Measurements from ENCODE around the gene TNMD. TPM values are rescaled to one million over a fixed set of nuclear protein-coding genes. Genes with fewer than 3 reads are reported as not detected.

The TNMD gene
- total and polyA plus RNA-seq, 2 experiments from 2014 or later, result 1.1 to 4.8 TPM

DNA sequence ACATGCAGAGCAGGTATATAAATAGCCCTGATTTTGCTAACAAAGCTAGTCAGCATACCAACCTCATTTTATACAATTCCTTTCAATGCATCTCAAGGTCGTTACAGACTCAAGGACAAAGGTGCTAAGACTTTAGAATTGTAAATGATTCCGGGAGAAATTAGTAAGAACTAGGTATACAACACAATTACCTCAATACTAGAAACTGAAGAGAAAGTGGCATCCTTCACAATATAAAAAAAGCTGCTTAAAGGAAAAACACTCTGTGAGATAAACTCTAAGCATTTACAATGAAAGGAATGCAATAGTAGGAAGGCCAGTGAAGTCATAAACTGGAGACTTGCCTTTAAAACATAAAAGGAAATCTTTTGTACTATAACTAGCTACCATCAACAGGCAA is 11.9 kb downstream of the TNMD start:
- Histone ChIP-seq H3K9me2 (replicated peaks; ENCODE audit: insufficient read depth) (no peaks in the 10 kb centered on the region), H3K27ac (no peak overlapping the region), H4K20me1 (ENCODE audit: insufficient read depth, poor library complexity, severe bottlenecking) (no peaks in the 10 kb centered on the region), H3K36me3 (replicated peaks; ENCODE audit: insufficient read depth, low read depth) (no peaks in the 10 kb centered on the region), H3K4me1 (ENCODE audit: insufficient read depth) (no peaks in the 10 kb centered on the region), H3K4me3 (no peak overlapping the region), H3K27me3 (no peaks in the 10 kb centered on the region), H3K9me3 (ENCODE audit: low read depth) (no peaks in the 10 kb centered on the region), H3K4me2 (no peak overlapping the region), H3K79me2 (no peaks in the 10 kb centered on the region), H2AFZ (no peak overlapping the region)
- no peak for DNase-seq (ENCODE audit: low spot score)
- WGBS (ENCODE audit: low lambda C conversion rate, missing lambda C conversion rate), result 46% methylated on average over 2 of the region's 2 CpGs
- TF ChIP-seq, protein P1, sequence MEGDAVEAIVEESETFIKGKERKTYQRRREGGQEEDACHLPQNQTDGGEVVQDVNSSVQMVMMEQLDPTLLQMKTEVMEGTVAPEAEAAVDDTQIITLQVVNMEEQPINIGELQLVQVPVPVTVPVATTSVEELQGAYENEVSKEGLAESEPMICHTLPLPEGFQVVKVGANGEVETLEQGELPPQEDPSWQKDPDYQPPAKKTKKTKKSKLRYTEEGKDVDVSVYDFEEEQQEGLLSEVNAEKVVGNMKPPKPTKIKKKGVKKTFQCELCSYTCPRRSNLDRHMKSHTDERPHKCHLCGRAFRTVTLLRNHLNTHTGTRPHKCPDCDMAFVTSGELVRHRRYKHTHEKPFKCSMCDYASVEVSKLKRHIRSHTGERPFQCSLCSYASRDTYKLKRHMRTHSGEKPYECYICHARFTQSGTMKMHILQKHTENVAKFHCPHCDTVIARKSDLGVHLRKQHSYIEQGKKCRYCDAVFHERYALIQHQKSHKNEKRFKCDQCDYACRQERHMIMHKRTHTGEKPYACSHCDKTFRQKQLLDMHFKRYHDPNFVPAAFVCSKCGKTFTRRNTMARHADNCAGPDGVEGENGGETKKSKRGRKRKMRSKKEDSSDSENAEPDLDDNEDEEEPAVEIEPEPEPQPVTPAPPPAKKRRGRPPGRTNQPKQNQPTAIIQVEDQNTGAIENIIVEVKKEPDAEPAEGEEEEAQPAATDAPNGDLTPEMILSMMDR (IDR thresholded peaks at IDR 0.05; ENCODE audit: poor library complexity), result no peak
- TF ChIP-seq EZH2 (IDR thresholded peaks at IDR 0.05; ENCODE audit: borderline replicate concordance) (no peak), EZH2phosphoT487 (IDR thresholded peaks at IDR 0.05; ENCODE audit: low read depth, severe bottlenecking, unreplicated experiment) (no peak)

DNA sequence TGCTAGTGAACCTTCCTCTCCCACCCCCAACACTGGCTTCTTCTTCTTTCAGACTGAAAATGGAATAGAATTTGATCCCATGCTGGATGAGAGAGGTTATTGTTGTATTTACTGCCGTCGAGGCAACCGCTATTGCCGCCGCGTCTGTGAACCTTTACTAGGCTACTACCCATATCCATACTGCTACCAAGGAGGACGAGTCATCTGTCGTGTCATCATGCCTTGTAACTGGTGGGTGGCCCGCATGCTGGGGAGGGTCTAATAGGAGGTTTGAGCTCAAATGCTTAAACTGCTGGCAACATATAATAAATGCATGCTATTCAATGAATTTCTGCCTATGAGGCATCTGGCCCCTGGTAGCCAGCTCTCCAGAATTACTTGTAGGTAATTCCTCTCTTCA is 14.7 kb downstream of the TNMD start:
- no peaks in the 10 kb centered on the region for H3K4me1 ChIP-seq (ENCODE audit: insufficient read depth)
- no peaks in the 10 kb centered on the region for H3K9me2 ChIP-seq (replicated peaks; ENCODE audit: insufficient read depth)
- H4K20me1 ChIP-seq (ENCODE audit: insufficient read depth, poor library complexity, severe bottlenecking), result no peaks in the 10 kb centered on the region
- no peak overlapping the region for H3K4me3 ChIP-seq
- WGBS (ENCODE audit: low lambda C conversion rate, missing lambda C conversion rate), result 87% methylated on average over 9 of the region's 9 CpGs
- DNase-seq (ENCODE audit: low spot score), result no peak
- no peaks in the 10 kb centered on the region for H3K79me2 ChIP-seq
- no peak overlapping the region for H3K4me2 ChIP-seq
- no peaks in the 10 kb centered on the region for H3K9me3 ChIP-seq (ENCODE audit: low read depth)
- H3K27ac ChIP-seq, result no peak overlapping the region
- H2AFZ ChIP-seq, result no peak overlapping the region
- no peaks in the 10 kb centered on the region for H3K36me3 ChIP-seq (replicated peaks; ENCODE audit: insufficient read depth, low read depth)
- no peaks in the 10 kb centered on the region for H3K27me3 ChIP-seq
- TF ChIP-seq, protein P1 (IDR thresholded peaks at IDR 0.05; ENCODE audit: poor library complexity), result no peak
- TF ChIP-seq EZH2 (IDR thresholded peaks at IDR 0.05; ENCODE audit: borderline replicate concordance) (no peak), EZH2phosphoT487 (IDR thresholded peaks at IDR 0.05; ENCODE audit: low read depth, severe bottlenecking, unreplicated experiment) (no peak)

DNA sequence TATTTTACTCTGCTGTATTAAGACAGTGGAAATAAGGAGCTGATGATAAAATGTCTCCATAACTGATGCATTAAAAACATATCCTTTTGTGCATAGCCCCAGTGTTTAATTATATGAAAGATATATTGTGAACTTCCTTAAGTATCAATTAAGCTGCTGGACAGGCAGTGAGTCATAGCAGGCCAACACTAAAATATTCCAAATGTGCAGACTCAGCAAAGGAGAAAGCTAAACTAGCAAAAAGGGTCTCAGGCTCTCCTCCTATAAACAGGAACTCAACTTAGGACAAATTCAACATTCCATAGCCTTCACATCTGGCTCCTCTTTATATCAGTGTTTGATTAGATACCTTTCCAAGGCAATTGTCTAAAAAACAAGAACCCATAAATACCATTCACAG is 15.6 kb downstream of the TNMD start:
- Histone ChIP-seq H3K4me1 (ENCODE audit: insufficient read depth) (no peaks in the 10 kb centered on the region), H3K4me2 (no peak overlapping the region), H3K27me3 (no peaks in the 10 kb centered on the region), H2AFZ (no peak overlapping the region), H3K4me3 (no peak overlapping the region), H3K79me2 (no peaks in the 10 kb centered on the region), H3K9me2 (replicated peaks; ENCODE audit: insufficient read depth) (no peaks in the 10 kb centered on the region), H3K36me3 (replicated peaks; ENCODE audit: insufficient read depth, low read depth) (no peaks in the 10 kb centered on the region), H3K27ac (no peak overlapping the region), H3K9me3 (ENCODE audit: low read depth) (no peaks in the 10 kb centered on the region), H4K20me1 (ENCODE audit: insufficient read depth, poor library complexity, severe bottlenecking) (no peaks in the 10 kb centered on the region)
- DNase-seq (ENCODE audit: low spot score), result no peak
- TF ChIP-seq, protein P1 (IDR thresholded peaks at IDR 0.05; ENCODE audit: poor library complexity), result no peak
- TF ChIP-seq EZH2phosphoT487 (IDR thresholded peaks at IDR 0.05; ENCODE audit: low read depth, severe bottlenecking, unreplicated experiment) (no peak), EZH2 (IDR thresholded peaks at IDR 0.05; ENCODE audit: borderline replicate concordance) (no peak)

DNA sequence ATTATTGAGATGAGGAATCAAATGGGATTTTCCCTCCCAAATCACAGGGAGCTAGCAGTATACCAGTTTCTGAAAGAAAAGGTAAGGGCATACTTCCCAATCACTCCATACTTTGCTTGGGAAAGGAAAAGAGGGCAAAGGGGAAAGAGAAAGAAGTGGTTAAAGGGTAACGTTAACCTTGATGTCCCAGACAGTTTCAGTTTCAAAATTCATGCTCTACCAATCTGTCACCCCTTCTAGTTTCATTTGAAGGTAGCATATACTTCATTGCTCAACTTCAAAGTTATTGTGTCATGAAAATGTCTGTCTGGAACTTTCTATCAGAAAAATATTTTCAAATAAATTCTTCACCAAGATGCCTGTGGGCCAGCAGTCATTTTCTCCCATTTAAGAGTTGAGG is 16.0 kb downstream of the TNMD start:
- Histone ChIP-seq H3K27ac (no peak overlapping the region), H3K4me3 (no peak overlapping the region), H3K9me2 (replicated peaks; ENCODE audit: insufficient read depth) (no peaks in the 10 kb centered on the region), H3K27me3 (no peaks in the 10 kb centered on the region), H3K79me2 (no peaks in the 10 kb centered on the region), H2AFZ (no peak overlapping the region), H3K4me1 (ENCODE audit: insufficient read depth) (no peaks in the 10 kb centered on the region), H3K36me3 (replicated peaks; ENCODE audit: insufficient read depth, low read depth) (no peaks in the 10 kb centered on the region), H4K20me1 (ENCODE audit: insufficient read depth, poor library complexity, severe bottlenecking) (no peaks in the 10 kb centered on the region), H3K9me3 (ENCODE audit: low read depth) (no peaks in the 10 kb centered on the region), H3K4me2 (no peak overlapping the region)
- 70% methylated on average over 1 of the region's 1 CpG for WGBS (ENCODE audit: low lambda C conversion rate, missing lambda C conversion rate)
- TF ChIP-seq EZH2 (IDR thresholded peaks at IDR 0.05; ENCODE audit: borderline replicate concordance) (no peak), EZH2phosphoT487 (IDR thresholded peaks at IDR 0.05; ENCODE audit: low read depth, severe bottlenecking, unreplicated experiment) (no peak)
- TF ChIP-seq, protein P1 (IDR thresholded peaks at IDR 0.05; ENCODE audit: poor library complexity), result no peak
- no peak for DNase-seq (ENCODE audit: low spot score)
